ENCODE data around the gene PYCR2. TPM values are rescaled to one million over a fixed set of nuclear protein-coding genes. Genes with fewer than 3 reads are reported as not detected.

Gene PYCR2
- total RNA-seq, 1 experiment from 2014 or later = 57.7 TPM

- no peak overlapping the region; the same call in 1 of the 2 replicates for H3K4me3 ChIP-seq (ENCODE audit: low read length)
- peak overlapping the region; percentile 55 for H3K4me2 ChIP-seq (ENCODE audit: low read length)
- H2AFZ ChIP-seq (ENCODE audit: low read length) = 0 out of 2 replicates have a peak overlapping the region, but pooled peaks have one; percentile 15
- H3K9me2 ChIP-seq (replicated peaks; ENCODE audit: low read length) = no peaks in the 10 kb centered on the region
- ChIA-PET CTCF (interaction anchor here (0.9 to 1.2 kb wide), 2 partner anchors 27 to 118 kb away, joined by 3 read pairs; no protein-coding TSS in a partner anchor), POLR2A (ENCODE audit: unreplicated experiment) (no interaction called here)
- H3K27ac ChIP-seq (ENCODE audit: low read length) = peak overlapping the region; percentile 59
- peaks cover 24% of the 10 kb centered on the region for H3K4me1 ChIP-seq (ENCODE audit: insufficient read depth, low read length)
- TF ChIP-seq EZH2 (IDR thresholded peaks at IDR 0.05; ENCODE audit: low read length, unreplicated experiment) = no peak
- no peak for TF ChIP-seq CTCF (conservative IDR thresholded peaks at IDR 0.05; ENCODE audit: low read depth, low read length)
- TF ChIP-seq EZH2phosphoT487 (IDR thresholded peaks at IDR 0.05; ENCODE audit: borderline replicate concordance, low read length) = no peak
- H3K79me2 ChIP-seq (ENCODE audit: low read length) = no peaks in the 10 kb centered on the region
- DNase-seq (no peak), ATAC-seq (no peak)
- H4K20me1 ChIP-seq (ENCODE audit: low read length) = no peaks in the 10 kb centered on the region
- H3F3A ChIP-seq (ENCODE audit: low read length, unreplicated experiment) = no peaks in the 10 kb centered on the region
- H3K9me3 ChIP-seq (ENCODE audit: low read length) = no peaks in the 10 kb centered on the region
- H3K9ac ChIP-seq (ENCODE audit: low read length) = peak overlapping the region; percentile 10; the same call in 1 of the 2 replicates
- no peaks in the 10 kb centered on the region for H3K36me3 ChIP-seq (ENCODE audit: low read depth, low read length)
- intact Hi-C loops (cut with micrococcal nuclease) = no loop called here
- BruUV-seq (replicated peaks) = no TSS peak
- H3K27me3 ChIP-seq (ENCODE audit: low read length) = no peaks in the 10 kb centered on the region
These were observed 27.6 kb downstream of the PYCR2 start for GRCh38 chr1:225896494-225896893.

DNA sequence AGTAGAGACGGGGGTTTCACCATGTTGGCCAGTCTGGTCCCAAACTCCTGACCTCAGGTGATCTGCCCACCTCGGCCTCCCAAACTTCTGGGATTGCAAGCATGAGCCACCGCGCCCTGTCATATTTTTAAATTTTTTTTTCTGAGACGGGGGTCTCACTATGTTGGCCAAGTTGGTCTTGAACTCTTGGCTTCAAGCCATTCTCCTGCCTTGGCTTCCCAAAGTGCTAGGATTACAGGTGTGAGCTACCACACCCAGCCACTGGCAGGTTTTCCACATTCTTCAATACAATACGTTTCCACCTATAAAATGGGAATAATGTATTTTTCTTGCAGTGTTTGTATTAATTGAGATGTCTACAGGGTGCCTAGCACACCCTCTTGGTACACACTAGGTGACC, 31.7 kb downstream of the PYCR2 start:
- Histone ChIP-seq H3K9me2 (replicated peaks; ENCODE audit: low read length) (no peaks in the 10 kb centered on the region), H3K4me1 (ENCODE audit: insufficient read depth, low read length) (peaks cover 50% of the 10 kb centered on the region), H3K36me3 (ENCODE audit: low read depth, low read length) (no peaks in the 10 kb centered on the region), H3F3A (ENCODE audit: low read length, unreplicated experiment) (no peaks in the 10 kb centered on the region), H3K9me3 (ENCODE audit: low read length) (no peaks in the 10 kb centered on the region), H3K79me2 (ENCODE audit: low read length) (no peaks in the 10 kb centered on the region), H3K4me3 (ENCODE audit: low read length) (no peak overlapping the region), H3K9ac (ENCODE audit: low read length) (no peak overlapping the region), H3K27ac (ENCODE audit: low read length) (no peak overlapping the region), H4K20me1 (ENCODE audit: low read length) (no peaks in the 10 kb centered on the region), H3K27me3 (ENCODE audit: low read length) (no peaks in the 10 kb centered on the region), H2AFZ (ENCODE audit: low read length) (no peak overlapping the region), H3K4me2 (ENCODE audit: low read length) (no peak overlapping the region)
- ChIA-PET CTCF (no interaction called here), POLR2A (ENCODE audit: unreplicated experiment) (no interaction called here)
- DNase-seq (no peak), ATAC-seq (no peak)
- intact Hi-C loops (cut with micrococcal nuclease) = no loop called here
- BruUV-seq (replicated peaks) = no TSS peak
- TF ChIP-seq CTCF (conservative IDR thresholded peaks at IDR 0.05; ENCODE audit: low read depth, low read length) (no peak), EZH2 (IDR thresholded peaks at IDR 0.05; ENCODE audit: low read length, unreplicated experiment) (no peak), EZH2phosphoT487 (IDR thresholded peaks at IDR 0.05; ENCODE audit: borderline replicate concordance, low read length) (no peak)

- intact Hi-C loops (cut with micrococcal nuclease) = no loop called here
- H3K4me2 ChIP-seq (ENCODE audit: low read length) = peak overlapping the region; percentile 56
- H3K4me1 ChIP-seq (ENCODE audit: insufficient read depth, low read length) = peaks cover 50% of the 10 kb centered on the region
- CTCF ChIA-PET = no interaction called here
- no peaks in the 10 kb centered on the region for H3K9me2 ChIP-seq (replicated peaks; ENCODE audit: low read length)
- H4K20me1 ChIP-seq (ENCODE audit: low read length) = no peaks in the 10 kb centered on the region
- H3F3A ChIP-seq (ENCODE audit: low read length, unreplicated experiment) = no peaks in the 10 kb centered on the region
- no peaks in the 10 kb centered on the region for H3K9me3 ChIP-seq (ENCODE audit: low read length)
- BruUV-seq (replicated peaks) = no TSS peak
- peak overlapping the region; percentile 98 for H3K27ac ChIP-seq (ENCODE audit: low read length)
- no peaks in the 10 kb centered on the region for H3K36me3 ChIP-seq (ENCODE audit: low read depth, low read length)
- TF ChIP-seq EZH2 (IDR thresholded peaks at IDR 0.05; ENCODE audit: low read length, unreplicated experiment) (no peak), CTCF (conservative IDR thresholded peaks at IDR 0.05; ENCODE audit: low read depth, low read length) (no peak), EZH2phosphoT487 (IDR thresholded peaks at IDR 0.05; ENCODE audit: borderline replicate concordance, low read length) (no peak)
- H3K9ac ChIP-seq (ENCODE audit: low read length) = peak overlapping the region; percentile 89
- ATAC-seq (peak; percentile 73), DNase-seq (peak; percentile 84)
- H3K79me2 ChIP-seq (ENCODE audit: low read length) = no peaks in the 10 kb centered on the region
- no peaks in the 10 kb centered on the region for H3K27me3 ChIP-seq (ENCODE audit: low read length)
- H3K4me3 ChIP-seq (ENCODE audit: low read length) = no peak overlapping the region
- H2AFZ ChIP-seq (ENCODE audit: low read length) = peak overlapping the region; percentile 39
- POLR2A ChIA-PET (ENCODE audit: unreplicated experiment) = interaction anchor here (1.1 kb wide), 1 partner anchor 9 kb away, joined by 4 read pairs; the partner anchor contains the start of gene TMEM63A
These were observed 32.6 kb downstream of the PYCR2 start for GRCh38 chr1:225891229-225891972.

Data from PC-3 (cell line).